Thyroid gland (tissue), 4 donors: Measurements from ENCODE around the gene RASGRP4.

Source experiments
- CTCF ChIP-seq, 6 experiments: fragments of 200-600 bp in 3 of 6; fragments of 450-650 bp in 3 of 6; sonication (generic) in 3 of 6; IDR thresholded peaks; one replicate each; pipeline ENCODE4 v1.5.1; 2016 to 2019; ENCODE audit warnings: antibody characterized with exemption in 6 of 6, mild to moderate bottlenecking in 2 of 6, inconsistent platforms in 1 of 6, moderate library complexity in 1 of 6
- POLR2A ChIP-seq, 2 donors: fragments of 450-650 bp; IDR thresholded peaks; one replicate each; pipeline ENCODE4 v1.6.1; 2017; ENCODE audit warnings: antibody characterized with exemption in 2 of 2, mild to moderate bottlenecking in 2 of 2, moderate library complexity in 1 of 2

- TF ChIP-seq CTCF (IDR thresholded peaks at IDR 0.05), result no peak
- no peak for TF ChIP-seq POLR2A (IDR thresholded peaks at IDR 0.05)
These were observed 5.1 kb downstream of the RASGRP4 start for GRCh38 chr19:38420935-38421334.
